WI38 (cell line): Measurements from ENCODE around the gene ABCC3.

Experiments
- H3K4me3 ChIP-seq: 2 replicates; pipeline ENCODE4 v1.5.1; 2011; ENCODE audit warnings: low read depth, mild to moderate bottlenecking, control low read depth, low read length
- TF ChIP-seq, protein P1 (sequence below): IDR thresholded peaks from 2 replicates; pipeline ENCODE4 v1.5.1; 2012; ENCODE audit warnings: low read depth, mild to moderate bottlenecking, control low read depth, low read length

Gene ABCC3

DNA sequence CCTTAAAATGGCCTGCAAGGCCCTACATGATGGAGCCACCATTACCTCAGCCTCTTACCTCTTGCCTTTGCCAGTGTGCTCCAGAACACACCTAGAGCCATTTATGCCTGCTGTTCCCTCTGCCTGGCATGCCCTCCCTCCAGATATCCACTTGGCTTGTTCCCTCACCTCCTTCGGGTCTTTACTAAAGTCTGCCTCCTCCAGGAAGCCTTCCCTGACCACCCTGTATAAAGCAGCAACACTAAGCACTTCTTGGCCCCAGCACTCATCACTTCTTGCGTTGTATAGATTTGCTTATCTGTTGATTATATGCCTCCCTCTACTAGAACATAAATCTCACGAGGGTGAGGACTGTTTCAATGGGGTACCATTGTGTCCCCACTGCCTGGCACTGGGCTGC, 47.8 kb downstream of the ABCC3 start:
- TF ChIP-seq, protein P1, sequence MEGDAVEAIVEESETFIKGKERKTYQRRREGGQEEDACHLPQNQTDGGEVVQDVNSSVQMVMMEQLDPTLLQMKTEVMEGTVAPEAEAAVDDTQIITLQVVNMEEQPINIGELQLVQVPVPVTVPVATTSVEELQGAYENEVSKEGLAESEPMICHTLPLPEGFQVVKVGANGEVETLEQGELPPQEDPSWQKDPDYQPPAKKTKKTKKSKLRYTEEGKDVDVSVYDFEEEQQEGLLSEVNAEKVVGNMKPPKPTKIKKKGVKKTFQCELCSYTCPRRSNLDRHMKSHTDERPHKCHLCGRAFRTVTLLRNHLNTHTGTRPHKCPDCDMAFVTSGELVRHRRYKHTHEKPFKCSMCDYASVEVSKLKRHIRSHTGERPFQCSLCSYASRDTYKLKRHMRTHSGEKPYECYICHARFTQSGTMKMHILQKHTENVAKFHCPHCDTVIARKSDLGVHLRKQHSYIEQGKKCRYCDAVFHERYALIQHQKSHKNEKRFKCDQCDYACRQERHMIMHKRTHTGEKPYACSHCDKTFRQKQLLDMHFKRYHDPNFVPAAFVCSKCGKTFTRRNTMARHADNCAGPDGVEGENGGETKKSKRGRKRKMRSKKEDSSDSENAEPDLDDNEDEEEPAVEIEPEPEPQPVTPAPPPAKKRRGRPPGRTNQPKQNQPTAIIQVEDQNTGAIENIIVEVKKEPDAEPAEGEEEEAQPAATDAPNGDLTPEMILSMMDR: no peak
- no peak overlapping the region for H3K4me3 ChIP-seq

DNA sequence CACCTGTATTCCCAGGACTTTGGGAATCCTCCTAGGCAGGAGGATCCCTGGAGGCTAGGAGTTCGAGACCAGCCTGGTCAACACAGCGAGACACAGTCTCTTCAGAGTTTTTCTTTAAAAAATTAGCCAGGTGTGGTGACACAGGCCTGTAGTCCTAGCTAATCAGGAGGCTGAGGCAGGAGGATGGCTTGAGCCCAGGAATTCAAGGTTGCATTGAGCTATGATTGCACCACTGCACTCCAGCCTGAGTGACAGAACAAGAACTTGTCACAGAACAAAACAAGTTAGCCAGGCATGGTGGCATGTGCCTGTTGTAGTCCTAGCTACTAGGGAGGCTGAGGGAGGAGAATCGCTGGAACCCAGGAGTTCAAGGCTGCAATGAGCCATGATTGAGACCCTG, 48.3 kb downstream of the ABCC3 start:
- TF ChIP-seq, protein P1: no peak
- H3K4me3 ChIP-seq: no peak overlapping the region

DNA sequence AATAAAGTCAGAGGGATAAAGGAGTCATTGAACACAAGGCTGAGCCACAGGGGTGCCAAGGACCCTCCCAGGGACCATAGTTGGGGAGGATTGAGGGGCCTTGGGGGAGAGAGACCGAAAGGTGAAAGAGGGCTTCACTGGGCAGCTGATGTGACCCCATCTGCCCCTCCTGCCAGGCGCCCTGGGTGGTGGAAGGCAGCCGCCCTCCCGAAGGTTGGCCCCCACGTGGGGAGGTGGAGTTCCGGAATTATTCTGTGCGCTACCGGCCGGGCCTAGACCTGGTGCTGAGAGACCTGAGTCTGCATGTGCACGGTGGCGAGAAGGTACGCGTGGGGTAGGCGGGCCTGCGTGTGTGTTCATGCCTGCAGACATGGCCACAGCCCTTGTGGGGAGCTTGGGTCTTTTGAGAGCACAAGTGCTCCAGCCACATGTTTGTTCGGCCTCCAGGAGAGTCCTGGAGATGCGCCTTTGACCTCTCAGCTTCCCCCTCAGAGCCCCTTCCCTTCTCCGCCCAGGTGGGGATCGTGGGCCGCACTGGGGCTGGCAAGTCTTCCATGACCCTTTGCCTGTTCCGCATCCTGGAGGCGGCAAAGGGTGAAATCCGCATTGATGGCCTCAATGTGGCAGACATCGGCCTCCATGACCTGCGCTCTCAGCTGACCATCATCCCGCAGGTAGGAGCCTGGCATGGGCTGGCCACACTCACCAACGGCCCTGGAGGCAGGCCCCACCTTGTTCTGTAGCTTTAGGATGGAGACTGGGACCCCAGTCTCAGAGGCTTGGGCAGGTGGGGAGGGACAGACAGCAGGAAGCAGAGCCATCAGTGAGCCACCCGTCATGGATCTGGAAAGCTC, 49.0 kb downstream of the ABCC3 start:
- TF ChIP-seq, protein P1: no peak

GRCh38 chr17:50684288-50684611, 49.6 kb downstream of the ABCC3 start:
- no peak overlapping the region for H3K4me3 ChIP-seq
- TF ChIP-seq, protein P1: no peak

More for the DNA sequence above, 49.0 kb downstream of the ABCC3 start:
- H3K4me3 ChIP-seq: no peak overlapping the region

DNA sequence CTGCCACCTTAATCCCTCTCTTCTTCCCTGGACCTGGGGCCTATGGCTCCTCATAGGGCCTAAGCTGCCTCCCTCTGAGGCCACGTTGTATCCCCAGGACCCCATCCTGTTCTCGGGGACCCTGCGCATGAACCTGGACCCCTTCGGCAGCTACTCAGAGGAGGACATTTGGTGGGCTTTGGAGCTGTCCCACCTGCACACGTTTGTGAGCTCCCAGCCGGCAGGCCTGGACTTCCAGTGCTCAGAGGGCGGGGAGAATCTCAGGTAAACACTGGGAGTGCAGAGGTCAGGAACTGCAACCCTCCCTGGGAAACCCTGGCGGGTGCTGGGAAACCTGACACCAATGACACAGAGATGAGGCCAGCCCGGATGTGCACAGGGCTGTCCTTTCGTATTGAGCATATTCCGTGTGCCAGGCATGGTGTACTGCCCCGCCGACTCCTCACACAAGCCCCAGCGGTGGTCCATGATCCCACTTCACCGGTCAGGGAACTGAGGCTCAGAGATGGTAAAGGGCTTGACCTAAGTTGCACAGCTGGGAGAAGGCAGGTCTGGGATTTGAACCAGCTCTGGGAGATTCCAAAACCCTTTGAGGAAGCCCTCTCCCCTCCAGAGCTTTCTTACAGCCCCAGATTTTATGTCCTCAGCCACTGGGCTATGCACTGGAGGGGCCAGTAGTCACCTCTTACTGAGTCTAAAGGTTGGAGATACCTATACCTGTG, 50.1 kb downstream of the ABCC3 start:
- TF ChIP-seq, protein P1: no peak
- H3K4me3 ChIP-seq: no peak overlapping the region

DNA sequence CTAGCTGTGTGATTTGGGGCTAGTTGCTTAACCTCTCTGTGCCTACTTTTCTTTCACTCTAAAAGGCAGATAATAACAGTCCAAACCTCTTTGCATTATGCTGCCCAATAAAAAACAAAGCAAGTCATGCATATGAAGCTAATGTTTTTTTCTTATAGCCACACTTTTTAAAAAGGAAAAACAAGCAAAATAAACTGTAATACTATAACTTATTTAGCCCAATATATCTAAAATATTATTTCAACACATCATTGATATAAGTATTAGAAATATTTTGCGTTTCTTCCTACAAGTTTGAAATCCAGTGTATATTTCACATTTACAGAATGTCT, 50.6 kb downstream of the ABCC3 start:
- H3K4me3 ChIP-seq: no peak overlapping the region
- TF ChIP-seq, protein P1: no peak
